Heart left ventricle (tissue), 13 donors: ENCODE results near the gene NSG2.

Experiments
- POLR2A ChIP-seq, 2 donors: fragments of 450-650 bp; IDR thresholded peaks; one replicate each; pipeline ENCODE4 v1.6.1; 2017; ENCODE audit warnings: antibody characterized with exemption in 2 of 2, mild to moderate bottlenecking in 2 of 2, moderate library complexity in 2 of 2
- TF ChIP-seq, protein P1 (sequence below), 12 donors: fragments of 200-600 bp; sonication (generic) in 4 of 12; IDR thresholded peaks; one replicate each; pipeline versions ENCODE4 v1.5.0 to v1.8.0; 2018 to 2022; ENCODE audit warnings: antibody characterized with exemption in 12 of 12, mild to moderate bottlenecking in 5 of 12
- donor health status: ischemic (EF 13 %, LVEDD 7.1; RV severe dilation, severe dysfunction).
- donor health status: DM: no; HTN: yes; CAD: no.
- donor health status: DM: no; HTN: no; CAD: no.
- donor health status: ischemic (EF 25% LVEDD 6.9; RV normal size, moderate dysfunction).
- donor health status: ischemic (EF 25% LVEDD 5.7; RV mildly dilated, moderate dysfunction).
- donor health status: ischemic (EF 35%, LVEDD 5.7; RV mildly dilated, moderate dysfunction).
- donor health status: nonischemic (EF 11% LVEDD 7.7; RV severe dilation, severe dysfunction).
- donor health status: DM: yes; HTN: yes; CAD: no.
- donor health status: PGD.
- donor health status: ischemic (EF 29% LVEDD 5.4; RV normal size, mild dysfunction).
- donor health status: nonischemic (EF 23%, LVEDD 6.1; RV moderate dilation, normal function).

- no peak for TF ChIP-seq POLR2A (IDR thresholded peaks at IDR 0.05)
- TF ChIP-seq, protein P1, sequence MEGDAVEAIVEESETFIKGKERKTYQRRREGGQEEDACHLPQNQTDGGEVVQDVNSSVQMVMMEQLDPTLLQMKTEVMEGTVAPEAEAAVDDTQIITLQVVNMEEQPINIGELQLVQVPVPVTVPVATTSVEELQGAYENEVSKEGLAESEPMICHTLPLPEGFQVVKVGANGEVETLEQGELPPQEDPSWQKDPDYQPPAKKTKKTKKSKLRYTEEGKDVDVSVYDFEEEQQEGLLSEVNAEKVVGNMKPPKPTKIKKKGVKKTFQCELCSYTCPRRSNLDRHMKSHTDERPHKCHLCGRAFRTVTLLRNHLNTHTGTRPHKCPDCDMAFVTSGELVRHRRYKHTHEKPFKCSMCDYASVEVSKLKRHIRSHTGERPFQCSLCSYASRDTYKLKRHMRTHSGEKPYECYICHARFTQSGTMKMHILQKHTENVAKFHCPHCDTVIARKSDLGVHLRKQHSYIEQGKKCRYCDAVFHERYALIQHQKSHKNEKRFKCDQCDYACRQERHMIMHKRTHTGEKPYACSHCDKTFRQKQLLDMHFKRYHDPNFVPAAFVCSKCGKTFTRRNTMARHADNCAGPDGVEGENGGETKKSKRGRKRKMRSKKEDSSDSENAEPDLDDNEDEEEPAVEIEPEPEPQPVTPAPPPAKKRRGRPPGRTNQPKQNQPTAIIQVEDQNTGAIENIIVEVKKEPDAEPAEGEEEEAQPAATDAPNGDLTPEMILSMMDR (IDR thresholded peaks at IDR 0.05): no peak
Observed at GRCh38 chr5:174155281-174155680, 109.8 kb downstream of the NSG2 start.
